Stimulated activated CD4-positive, alpha-beta T cell treated with anti-CD3 and anti-CD28 coated beads, Interleukin-15, amount 100 ng/mL, for 48 hours (primary cell): Measurements from ENCODE around the gene KBTBD7.
"Not testable (repeated sequence)": the region's sequence is repeated elsewhere in the genome, so short reads cannot be mapped to it uniquely, and the experiment has no call there.

Source experiments
- DNase-seq, 2 donors: peaks; one replicate each; pipeline ENCODE4 v3.0.0-alpha.2; 2020; ENCODE audit warnings: low read depth in 2 of 2

KBTBD7 gene

DNA sequence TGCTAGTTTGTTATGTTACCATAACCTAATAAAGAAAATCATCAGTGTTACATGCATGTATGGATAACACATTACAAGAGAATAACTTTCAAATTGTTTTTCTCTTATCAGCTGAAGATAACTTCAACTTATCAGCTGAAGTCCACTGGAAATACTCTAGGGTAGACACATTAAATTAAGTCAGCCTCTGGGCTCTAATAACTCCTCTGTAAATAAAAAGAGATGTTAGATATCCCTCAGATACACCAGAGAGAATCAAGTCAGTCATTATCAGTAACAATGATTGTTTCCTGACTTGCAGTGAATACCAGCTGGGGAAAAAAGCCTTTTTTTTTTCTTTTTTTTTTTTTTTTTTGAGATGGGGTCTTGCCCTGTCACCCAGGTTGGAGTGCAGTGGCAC, 1.6 kb upstream of the KBTBD7 start:
- no peak for DNase-seq

DNA sequence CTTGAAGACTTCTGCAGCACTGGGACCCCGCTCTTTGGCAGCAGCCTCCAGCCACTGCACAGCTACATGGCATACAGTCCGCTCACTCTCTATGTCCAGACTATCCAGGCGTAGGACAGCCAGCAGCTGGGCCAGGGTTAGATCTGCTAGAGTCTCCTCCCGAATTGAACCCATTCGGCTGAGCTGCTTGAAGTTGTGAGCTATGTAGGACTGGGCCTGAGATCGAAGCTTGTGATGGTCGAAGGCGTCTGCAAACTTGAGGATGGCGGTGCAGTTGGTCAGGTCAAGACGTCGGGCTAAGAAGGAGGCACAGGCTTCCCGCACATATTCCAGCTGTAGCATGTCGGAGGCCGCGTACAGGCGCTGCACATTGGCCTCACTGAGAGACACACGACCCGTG, 900 bp downstream of the KBTBD7 start:
- no peak for DNase-seq

DNA sequence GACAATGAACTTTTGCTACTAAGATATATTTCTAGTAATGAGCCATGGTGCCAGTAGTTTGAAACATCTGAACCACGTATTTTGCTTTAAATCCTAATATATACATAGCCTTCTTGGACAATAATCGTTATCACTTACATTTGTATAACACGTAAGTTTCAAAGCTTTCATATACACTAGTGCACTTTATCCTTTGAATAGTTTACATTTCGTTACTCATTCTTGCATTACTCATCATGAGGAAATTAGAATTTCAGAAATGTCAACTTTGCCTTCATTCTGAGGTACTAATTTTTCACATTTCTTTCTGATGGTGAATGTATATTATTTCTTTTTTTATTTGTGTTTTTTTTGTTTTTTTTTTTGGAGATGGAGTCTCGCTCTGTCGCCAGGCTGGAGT, 5.8 kb downstream of the KBTBD7 start:
- DNase-seq: no peak

DNA sequence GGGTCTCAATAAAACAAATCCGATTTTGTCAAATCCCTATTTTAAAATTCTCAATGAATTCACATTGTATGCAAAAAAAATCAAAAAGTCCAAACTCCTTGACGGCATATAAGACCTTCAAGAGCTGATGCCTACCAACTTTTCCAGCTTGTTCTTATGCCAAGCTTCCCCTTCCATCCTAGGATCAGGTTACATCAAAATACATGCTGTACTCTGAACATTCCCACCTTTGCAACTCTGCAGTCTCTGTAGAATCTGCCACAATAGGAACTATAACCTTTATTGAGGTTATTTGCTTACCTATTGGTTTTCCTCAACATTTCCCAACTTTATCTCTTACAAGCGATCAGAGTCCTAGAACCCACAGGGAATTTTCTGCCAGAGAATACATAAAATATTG, 7.9 kb downstream of the KBTBD7 start:
- no peak for DNase-seq

DNA sequence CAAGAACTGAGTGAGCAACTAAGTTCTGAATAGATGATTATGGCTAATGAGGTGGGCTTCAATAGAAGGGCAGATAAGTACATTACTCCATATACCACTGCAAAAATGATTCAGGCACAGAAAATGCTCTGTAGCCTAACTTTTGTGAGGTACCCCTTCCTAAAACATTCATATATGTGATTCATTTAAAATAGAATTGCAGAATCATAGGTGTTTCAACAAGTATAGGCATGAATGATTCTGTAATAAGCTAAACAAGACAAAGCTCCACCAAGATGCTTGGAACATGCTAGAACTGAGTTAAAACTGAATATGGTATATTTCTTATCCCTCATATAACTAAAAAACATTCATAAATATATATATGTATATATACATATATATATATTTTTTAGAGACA, 12.1 kb downstream of the KBTBD7 start:
- DNase-seq: no peak

DNA sequence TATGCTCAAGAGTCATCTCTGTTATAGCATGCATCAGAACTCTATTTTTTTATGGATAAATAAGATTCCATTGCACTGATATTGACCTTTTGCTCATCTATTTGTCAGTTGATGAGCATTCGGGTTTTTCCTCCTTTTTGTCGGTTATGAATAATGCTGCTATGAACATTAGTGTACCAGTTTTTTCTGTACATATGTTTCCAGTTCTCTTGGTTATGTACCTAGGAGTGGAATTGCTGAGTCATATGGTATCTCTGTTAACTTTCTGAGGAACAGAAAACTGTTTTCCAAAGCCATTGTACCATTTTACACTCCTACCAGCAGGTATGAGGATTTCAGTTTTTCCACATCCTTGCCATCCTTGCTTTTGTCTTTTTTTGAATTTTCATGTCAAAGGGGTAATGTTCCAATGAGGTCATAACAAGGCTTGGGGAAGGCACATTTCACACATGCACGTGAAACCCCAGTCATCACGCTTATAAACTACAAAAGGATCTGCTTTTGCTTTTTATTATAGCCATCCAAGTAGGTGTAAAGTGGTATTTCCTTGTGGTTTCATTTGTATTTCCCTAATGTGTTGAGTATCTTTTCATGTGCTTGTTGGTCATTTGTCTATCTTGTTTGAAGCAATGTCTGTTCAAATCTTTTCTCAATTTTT, 14.6 kb downstream of the KBTBD7 start:
- no peak for DNase-seq

DNA sequence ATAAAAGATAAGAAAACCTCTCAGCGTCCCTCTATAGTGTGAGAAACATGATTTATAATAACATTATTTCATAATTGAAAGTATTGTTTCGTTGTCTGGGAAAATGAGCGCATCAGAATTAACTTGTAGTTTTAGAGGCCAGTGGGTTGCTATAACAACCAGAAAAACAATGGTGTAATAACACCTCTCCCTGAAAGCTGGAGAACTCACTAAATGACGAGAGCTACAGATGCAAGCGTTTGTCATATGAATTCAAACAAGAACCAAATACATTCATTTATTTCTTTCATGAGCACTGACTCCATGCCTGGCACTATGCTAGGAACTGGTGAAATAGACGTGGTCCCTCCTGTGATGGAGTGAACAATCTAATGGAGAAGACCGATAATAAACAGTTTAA, 16.3 kb downstream of the KBTBD7 start:
- DNase-seq: no peak

DNA sequence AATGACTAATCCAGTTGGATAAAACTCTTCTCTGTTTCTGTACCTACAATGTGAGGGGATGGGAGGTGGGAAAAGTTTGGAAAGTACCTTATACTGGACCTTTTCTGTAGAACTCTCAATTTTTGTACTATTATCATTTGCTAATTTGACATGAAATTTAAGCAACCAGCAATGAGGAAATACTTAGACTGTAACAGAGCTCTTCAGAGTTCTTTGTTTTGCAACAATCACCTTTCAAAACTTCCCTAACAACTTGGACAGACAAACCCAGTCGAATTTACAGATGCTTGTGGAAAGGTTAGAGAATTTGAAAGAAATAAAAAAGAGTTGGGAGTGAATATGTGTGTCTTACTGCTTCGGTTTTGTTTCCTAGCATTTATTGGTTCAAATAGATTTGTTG, 16.8 kb downstream of the KBTBD7 start:
- DNase-seq: no peak

DNA sequence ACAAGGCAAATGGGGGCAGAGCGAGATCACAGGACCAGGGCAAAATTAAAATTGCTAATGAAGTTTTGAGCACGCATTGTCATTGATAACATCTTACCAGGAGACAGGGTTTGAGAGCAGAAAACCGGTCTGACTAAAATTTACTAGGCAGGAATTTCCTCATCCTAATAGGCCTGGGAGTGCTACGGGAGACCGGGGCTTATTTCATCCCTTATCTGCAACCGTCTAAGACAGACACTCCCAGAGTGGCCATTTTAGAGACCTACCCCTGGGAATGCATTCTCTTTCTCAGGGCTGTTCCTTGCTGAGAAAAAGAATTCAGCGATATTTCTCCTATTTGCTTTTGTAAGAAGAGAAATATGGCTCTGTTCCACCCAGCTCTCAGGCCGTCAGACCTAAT, 18.8 kb downstream of the KBTBD7 start:
- not testable (repeated sequence) for DNase-seq

DNA sequence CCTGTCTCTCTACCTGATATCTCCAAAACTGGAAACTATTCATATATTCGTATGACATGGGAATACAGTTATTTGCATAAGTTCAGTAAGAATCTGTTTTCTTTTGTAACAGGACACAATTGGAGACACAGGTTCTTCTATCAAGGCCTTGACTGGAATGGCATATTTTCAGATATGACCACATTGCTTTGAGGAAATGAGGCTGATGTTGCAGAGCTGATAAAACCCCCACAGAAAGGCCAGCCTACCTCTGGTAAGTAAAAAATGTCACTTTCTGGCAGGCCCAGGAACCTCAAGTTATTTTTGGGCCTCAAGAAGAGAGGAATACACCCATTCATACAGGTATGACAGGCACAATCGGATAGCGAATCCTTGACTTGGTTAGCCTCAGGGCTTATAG, 32.2 kb downstream of the KBTBD7 start:
- DNase-seq: no peak

DNA sequence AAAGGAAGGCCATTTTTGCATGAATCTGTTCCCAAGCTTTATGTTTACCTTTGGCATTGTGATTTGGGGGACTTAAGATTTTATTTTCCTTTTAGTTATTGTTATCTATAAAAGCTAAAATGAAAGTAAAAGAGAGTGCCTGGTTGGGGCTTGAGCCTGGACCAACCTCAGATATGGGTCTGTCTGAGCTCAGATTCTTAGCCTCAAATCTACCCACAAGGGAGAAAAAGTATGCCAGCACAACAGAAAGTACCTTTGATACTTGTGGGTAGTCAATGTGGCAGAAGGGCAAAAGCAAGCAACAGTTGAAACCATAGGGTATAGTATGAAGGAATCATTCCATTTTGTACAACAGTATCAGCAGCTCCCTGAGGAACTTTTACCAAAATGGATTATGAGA, 35.2 kb downstream of the KBTBD7 start:
- DNase-seq: no peak

DNA sequence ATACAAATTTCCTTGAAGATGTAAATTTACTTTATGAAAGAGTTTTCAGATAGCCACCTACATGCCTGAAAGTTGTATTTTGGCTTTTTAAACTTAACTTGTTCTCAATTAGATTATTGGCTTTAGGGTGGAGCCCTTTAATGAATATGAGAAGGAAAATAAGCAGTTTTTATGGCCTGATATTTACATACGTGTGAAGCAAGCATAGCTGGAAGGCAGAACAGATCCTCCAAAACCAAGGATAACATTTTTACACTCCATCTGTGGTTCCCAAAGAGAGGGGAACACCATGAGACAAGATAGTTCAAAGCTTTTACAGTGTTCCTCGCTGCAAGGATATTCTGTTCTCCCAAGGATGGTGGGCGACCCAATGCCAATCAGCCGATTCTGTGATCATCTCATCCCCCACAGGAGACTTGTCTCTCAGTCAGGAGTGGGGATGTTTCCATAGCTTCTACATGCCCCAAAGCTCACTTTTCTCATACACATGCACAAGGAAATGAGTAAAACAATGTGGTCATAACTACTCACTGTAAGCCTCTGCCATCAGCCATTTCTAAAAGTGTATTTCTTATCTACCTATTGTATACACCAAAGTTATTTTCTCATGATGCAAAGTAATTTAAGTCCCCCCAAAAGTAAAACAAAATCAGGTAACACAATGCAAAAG, 37.2 kb downstream of the KBTBD7 start:
- DNase-seq: no peak

DNA sequence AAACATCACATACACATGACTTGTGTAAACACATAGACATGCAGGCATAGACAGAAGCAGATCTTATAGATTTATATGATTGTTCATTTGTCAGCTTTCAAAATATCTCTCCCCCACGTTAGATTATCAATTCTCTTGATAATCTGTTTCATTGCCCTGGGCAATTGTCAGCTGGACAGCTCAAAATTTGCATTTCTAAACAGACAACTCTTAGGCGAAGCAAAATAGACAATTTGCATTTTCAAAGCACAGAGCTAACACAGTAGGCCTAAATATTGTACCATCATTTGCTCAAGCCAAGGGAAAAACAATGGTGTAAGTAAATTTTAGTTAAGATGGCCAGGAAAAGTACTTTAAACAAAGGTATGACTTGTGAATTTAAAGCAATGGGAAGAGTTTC, 37.7 kb downstream of the KBTBD7 start:
- DNase-seq: no peak

DNA sequence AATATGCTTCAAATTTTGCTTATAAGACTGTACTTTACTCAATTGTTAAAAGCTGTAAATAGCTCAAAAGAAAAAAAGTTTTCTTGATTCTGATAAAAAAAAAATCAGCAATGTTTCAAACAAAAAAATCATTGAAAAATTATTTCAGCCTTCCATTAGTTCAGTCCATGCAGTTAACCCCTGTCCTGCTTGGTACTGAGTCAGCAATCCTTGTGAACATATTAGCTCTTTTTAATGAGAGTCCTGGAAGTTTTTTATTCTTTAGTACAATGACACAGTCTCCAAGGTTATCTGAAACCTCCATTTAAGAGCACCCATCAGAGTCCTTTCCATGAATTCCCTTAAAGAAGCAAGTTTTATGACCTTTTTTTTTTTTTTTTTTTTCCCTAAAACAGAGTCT, 40.3 kb downstream of the KBTBD7 start:
- DNase-seq: no peak

DNA sequence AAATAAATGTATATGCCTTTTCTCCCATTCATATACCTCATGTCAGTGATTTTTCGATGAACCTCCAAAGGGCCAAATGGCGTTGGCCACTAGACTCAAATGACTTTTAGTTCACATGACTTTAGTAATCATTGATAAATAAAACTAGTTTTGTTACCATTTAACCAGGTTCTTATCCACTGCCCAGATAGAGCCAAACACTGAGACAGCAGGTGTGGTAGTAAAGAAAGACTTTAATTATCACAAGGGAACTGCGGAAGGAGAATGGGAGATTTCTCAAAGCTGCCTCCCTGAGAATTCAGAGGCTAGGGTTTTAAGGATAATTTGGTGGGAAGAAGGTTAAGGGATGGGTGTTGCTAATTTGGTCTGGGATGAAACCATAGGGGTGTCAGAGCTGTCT, 42.4 kb downstream of the KBTBD7 start:
- no peak for DNase-seq

DNA sequence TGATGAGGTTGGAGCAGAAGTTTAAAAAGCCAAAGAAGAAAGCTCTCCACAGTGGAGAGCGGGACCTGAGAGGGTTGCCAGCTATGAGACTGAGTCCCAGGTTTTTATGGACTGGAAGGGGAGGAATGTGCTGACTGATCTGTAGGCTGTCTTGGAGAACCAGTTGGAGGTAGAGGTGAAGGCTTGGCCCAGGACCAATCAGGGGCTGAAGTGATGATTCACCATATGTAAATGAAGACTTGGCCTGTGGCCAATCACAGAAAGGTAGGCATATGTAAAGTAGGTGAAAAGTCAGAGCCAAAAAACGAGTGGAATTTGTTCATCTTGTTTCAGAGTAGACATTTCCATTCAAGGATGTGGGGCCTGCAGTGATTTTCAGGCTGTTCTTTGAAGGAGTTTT, 44.3 kb downstream of the KBTBD7 start:
- no peak for DNase-seq

DNA sequence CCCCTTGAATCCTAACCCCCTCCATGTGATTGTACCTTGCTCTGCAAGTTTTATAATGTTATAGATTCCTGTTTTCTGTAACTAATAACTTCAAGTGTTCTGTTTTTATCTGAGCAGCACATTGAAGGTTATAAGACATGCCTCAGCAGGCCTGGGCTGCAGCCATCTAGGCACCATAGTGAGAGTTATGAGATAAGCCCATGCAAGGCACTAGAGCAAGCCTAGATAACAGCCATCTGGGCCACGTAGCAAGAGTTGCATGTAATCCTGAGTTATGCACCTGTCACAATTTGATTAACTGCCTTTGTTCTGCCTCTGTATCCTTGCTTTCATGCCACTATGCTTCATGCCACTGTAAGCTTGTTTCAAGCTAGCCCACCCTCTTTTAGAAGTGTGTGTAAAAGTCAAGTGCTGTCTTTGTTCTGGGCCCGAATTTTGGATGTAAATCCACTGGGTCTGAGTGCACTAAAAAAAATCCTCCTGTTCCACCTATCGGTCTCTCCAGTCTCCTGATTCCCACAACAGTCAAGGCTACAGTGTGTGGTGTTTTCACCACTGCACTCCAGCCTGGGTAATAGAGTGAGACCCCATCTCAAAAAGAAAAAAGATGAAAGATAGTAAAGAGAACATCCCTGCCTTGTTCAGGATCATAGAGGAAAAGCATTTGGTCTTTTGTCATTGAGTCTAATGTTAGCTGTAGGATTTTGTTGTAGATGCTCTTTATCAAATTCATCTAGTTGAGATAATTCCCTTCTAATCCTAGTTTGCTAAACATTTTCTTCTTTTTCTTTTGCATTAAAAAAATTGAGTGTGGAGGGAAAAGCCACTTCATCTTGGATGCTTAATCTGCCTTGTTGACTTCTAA, 45.7 kb downstream of the KBTBD7 start:
- DNase-seq: no peak

DNA sequence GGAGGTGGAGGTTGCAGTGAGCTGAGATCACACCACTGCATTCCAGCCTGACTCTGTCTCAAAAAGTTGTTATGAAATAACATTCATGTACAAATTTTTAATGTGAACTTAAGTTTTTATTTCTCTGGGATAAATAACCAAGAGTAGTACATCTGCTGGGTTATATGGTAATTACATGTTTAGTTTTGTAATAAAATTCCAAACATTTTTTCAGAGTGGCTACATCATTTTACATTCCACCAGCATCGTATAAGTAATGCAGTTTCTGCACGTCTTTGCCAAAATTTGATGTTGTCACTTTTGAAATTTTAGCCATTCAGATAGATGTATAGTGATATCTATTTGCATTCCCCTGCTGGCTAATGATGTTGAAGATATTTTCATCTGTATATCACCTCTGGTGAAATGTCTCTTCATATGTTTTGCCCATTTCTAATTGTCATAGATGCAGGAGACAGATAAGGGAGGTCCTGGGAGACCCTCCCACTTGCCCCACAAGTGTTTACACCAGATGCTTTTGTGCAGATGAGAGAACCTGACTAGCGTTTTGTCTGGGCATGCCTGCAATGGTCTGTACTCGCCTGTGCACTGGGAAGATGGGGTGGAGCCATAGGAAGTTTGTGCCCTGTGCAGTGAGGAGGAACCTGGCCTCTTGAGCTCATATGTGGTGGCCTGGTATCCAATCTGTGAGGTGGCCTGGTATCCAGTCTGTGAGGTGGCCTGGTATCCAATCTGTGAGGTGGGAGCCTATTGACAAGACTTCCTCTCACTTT, 49.0 kb downstream of the KBTBD7 start:
- no peak for DNase-seq

DNA sequence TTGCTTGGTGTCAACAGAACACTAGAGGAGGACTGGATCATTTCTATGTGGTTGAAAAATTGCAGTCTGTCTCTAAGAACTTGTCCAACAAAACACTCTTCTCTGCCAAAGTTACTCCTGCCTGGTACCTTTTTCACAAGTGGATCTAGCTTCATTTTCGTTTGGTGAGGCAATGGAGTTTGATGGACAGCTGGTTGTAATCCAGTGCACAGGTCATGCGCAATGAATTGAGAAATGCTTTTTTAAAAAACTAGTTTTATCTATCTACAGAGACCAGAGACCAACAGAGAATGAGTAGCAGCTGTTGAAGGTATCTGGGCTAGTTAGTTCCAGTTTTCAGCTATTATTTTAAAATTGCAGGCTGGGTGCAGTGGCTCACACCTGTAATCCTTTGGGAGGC, 49.8 kb downstream of the KBTBD7 start:
- no peak for DNase-seq
